HPDE6-E6E7 (cell line): ENCODE results near the gene SEMA4D.

Source experiments
- DNase-seq: peaks from one replicate; pipeline ENCODE4 v3.0.0; 2011; ENCODE audit warnings: missing footprints; ENCODE audit errors: extremely low spot score

Gene SEMA4D, protein sequence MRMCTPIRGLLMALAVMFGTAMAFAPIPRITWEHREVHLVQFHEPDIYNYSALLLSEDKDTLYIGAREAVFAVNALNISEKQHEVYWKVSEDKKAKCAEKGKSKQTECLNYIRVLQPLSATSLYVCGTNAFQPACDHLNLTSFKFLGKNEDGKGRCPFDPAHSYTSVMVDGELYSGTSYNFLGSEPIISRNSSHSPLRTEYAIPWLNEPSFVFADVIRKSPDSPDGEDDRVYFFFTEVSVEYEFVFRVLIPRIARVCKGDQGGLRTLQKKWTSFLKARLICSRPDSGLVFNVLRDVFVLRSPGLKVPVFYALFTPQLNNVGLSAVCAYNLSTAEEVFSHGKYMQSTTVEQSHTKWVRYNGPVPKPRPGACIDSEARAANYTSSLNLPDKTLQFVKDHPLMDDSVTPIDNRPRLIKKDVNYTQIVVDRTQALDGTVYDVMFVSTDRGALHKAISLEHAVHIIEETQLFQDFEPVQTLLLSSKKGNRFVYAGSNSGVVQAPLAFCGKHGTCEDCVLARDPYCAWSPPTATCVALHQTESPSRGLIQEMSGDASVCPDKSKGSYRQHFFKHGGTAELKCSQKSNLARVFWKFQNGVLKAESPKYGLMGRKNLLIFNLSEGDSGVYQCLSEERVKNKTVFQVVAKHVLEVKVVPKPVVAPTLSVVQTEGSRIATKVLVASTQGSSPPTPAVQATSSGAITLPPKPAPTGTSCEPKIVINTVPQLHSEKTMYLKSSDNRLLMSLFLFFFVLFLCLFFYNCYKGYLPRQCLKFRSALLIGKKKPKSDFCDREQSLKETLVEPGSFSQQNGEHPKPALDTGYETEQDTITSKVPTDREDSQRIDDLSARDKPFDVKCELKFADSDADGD

DNA sequence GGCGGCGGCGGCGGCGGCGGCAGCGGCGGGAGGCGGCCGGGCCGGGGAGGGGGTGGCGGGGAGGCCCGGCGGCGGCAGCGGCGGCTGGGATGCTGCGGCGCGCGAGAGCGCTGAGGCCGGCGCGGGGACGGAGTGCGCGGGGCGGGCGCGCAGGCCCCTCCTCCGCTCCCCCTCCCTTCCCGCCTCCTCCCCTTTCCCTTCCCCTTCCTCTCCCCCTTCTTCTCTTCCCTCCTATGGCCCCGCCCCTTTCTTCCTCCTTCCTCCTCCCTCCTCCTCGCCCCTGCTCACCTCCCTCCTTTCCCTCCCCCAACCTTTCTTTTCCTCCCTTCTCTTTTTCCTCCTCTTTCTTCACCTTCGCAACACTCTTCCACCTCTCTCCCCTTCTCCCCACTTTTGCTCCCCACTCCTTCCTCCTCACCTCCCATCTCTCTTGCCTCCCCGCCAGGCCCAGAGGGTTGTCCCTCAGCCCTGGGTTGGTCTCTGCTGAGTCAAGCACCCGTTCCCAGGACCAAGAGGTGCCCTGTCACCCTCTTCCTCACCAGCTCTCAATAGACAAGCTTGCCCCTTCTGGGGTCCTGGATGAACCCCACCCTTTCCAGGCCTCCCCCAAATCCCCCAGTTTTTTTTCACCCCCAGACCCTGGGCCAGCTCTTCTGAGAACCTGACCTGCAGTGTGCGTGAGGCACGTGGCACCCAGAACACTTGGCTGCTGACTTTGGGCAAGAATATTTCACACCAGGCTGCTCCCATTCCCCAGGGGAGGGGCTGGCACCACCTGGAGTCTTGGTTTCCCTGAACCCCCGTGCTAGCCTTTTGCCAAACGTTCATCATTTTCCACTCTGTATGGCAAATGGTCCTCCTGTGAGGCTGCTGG lies at the start of gene SEMA4D:
Gene SEMA4D, minus strand, starts transcription at position 136 of the 874 bp plus-strand sequence. CDS start 92,657 bp downstream, outside the sequence.
- DNase-seq: peak; percentile 17

DNA sequence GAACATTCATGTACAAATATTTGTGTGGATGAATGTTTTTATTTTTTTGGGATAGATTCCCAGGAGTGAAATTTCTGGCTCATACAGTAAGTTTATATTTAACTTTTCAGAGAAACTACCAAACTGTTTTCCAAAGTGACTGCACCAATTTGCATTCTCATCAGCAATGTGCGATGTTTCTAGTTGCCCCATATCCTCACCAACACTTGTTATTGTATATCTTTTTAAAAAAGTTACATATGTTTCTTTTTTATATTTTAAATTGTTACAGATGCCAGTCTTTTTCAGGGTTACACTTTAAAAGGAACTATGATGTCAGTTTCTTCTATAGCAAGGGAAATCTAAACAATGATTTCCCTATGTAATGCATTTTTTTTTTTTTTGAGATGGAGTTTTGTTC lies 49.1 kb upstream of the SEMA4D start:
- DNase-seq: no peak

DNA sequence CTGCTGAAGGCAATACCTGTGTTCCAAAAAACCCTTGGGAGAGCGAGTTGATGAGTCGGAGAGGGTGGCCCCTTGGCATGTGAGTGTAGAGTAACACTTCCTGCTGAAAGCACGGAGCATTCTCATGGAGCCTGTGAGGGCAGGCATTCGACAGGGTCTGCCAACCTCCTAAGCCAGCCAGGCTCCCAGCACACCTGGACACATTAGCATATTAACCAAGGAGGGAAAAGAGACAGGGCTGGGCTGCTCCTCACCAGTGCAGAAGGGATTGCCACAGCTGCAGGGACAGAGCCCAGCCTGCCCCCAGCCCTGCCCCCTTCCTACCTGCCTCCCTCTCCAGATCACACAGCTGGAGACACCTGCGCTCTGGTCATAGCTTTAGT lies 46.4 kb upstream of the SEMA4D start:
- no peak for DNase-seq

DNA sequence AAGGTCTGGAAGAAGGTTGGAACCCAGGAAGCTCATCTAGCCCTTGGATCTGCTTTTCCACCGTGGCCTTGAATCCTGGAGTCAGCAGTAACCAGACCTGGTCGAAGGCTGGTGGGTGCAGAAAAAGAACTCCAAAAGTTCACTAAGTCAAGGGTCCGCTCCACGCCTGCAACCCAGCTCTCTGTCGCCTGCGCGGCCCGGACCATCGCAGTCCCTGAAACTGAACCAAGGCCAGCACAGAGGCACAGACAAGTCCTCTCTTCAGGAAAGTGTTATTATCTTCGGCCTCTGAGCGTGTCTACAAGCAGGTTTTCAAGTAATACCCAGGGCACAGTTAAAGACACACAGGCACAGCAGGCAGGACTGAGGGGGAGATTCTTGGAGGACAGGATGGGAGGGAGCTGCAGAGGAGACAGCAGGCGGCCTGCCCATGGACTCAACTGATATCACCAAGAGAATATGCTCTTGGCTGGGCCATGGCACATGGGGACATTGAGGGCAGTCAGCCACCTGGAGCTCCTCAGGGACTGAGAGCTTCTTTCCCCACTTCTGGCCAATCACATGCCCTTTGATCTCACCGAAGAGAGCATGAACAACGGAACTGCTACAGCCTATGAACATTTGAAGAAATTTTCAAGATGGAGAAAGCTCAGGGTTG lies 45.8 kb upstream of the SEMA4D start:
- no peak for DNase-seq

DNA sequence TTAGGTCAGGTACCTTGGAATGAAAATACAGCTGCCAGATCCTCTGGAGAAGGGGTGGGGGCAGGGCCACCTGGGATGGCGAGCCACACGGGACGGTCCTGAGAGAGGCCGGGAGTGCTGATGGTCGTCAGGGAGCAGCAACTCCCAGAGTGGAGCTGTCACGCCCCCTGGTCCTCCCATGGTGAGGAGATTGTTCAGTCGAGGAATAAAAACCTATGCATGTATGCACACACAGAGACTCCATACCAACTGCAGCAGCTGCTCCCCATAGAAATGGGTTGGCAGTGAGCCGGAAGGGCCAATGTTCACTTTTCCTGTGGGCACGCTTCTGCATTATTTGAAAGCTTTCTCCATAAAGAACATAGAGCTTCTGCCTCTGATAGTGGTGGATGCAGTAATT lies 45.2 kb upstream of the SEMA4D start:
- no peak for DNase-seq

DNA sequence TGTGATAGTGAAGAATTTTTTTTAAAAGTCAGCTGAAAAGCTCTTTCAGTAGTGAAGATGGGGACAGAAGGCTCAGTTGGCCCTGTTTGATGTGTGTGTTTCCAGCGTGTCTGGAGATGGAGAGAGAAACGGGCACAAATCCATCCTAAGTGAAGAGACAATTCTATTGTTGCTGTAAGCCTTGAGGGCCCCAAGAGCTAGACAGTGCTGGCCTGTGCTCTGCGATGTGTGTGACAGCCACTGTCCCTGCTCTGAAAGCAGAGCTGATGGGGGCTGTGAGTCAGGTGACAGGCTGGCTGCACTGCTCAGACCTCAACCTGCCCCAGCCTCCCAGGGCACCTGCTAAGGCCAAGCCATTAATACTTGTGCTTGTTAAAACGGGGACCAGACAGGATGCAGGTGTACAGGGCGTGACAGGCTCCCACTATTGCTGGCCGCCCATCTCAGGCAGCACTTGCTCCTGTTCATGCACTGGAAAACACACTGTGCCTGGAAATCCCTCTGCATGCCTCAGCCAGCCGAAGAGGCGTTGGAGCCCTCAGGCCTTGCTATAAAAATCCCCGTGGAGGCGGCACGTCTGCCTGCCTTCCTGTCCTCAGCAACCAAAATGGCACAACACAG lies 44.6 kb upstream of the SEMA4D start:
- no peak for DNase-seq

DNA sequence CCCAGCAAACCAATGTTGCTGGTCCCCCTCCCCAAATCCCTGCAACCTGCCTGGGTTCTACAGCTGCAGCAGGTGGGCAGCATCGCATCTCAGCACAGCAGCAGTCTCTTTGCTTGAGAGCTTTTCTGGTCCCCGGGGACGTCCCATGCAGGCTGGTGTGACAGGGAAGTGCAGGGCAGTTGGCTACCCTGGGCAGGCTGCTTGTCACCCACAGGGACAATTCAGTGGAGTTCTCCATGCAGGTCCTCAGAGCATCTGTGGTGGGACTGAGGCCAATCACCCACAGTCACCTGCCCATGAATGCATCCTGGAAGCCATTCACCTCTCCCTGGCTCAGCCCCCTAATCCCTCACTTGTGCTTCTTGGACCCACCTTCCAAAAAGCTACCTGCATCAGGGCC lies 43.9 kb upstream of the SEMA4D start:
- DNase-seq: no peak

DNA sequence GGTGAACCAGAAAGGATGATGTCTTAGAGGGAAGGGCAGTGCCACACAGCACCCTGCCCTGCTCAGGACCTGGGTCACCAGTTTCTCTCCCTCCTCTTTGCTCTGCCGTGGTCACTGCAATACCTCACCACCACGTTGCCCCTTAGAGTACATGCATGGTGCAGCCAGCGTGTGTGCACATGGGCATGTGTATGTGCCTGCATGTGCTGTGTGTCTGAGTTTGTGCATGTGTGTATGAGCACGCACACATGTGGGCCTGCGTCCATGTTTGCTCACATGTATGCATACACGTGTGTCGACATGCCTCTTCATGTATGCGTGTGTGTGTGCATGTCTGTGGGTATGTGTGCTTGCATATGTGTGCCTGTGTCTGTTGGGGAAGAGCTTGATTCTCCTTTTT lies 41.5 kb upstream of the SEMA4D start:
- DNase-seq: no peak

DNA sequence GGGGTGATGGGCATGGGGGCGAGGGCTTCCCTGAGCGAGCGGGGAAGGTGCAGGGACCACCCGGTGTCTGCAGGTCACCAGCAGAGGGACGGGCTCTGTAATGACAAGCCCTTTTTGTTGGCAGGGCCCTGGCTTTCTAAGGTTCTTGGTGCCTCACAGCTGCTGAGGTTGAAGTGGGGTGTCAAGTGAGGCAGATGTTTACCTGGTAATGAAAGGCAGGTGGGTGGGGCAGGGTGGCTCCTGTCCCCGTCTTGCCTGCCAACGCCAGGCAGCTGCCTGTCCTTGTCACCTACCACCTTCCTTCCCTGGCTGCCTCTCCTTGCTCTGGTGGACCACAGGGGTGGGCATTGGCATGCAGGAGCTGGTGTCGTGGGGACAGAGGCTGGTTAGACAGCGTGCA lies 41.0 kb upstream of the SEMA4D start:
- DNase-seq: no peak

DNA sequence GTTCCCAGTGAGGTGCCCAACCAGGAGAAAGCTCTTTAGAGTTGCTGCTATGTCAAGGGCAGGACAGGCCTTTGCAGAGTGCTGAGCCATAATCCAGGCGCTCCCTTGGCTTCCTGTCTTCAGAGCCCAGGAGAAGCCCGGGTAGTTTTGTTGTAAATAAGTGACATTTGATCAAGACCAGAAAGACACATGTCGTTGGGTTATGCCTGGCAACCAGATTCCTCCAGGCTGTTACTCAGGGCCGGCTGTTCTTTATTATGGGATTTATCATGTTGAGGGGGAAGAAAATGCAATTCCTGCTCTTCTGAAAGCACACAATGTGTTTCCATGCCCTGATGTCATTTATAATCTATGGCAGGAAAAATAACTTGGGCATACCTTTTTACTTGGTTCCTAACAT lies 39.3 kb upstream of the SEMA4D start:
- DNase-seq: no peak

DNA sequence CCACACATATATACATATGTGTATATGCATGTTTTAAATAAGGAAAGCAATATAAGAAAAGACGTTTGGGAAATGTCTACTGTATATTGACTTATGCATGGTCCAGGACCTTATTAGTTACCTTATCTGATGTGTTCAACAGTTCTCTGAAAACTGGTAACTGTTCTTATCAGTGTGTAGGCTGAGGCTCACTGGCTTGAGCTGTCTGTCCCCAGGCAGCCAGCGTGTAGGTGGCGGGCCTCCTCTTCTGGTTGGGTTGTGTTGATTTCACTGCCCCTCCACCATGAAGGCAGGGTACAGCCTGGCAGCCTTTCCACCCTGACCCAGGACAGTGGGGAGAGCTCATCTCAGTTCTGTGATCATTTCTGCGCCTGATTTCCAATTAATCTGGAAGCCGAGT lies 38.7 kb upstream of the SEMA4D start:
- DNase-seq: no peak

DNA sequence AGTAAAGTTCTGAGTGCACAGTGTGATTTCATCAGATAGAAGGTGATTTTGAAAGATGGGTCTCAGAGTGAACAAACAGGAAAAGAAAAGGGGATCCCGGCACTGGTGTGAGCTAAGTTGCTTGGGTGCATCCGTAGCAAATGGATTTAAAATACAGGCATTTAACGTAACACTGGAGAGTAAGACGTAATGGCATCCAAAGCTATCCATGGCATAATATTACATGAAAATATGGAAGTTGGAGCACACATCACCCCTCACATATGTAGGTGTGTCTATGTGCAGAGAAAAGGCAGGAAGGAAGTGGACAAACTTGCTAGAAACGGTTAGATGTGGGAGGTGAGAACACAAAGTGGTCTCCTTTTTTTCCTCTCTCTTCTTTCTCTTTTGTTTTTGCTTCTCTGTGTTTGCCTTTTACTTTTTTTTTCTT lies 38.2 kb upstream of the SEMA4D start:
- no peak for DNase-seq

DNA sequence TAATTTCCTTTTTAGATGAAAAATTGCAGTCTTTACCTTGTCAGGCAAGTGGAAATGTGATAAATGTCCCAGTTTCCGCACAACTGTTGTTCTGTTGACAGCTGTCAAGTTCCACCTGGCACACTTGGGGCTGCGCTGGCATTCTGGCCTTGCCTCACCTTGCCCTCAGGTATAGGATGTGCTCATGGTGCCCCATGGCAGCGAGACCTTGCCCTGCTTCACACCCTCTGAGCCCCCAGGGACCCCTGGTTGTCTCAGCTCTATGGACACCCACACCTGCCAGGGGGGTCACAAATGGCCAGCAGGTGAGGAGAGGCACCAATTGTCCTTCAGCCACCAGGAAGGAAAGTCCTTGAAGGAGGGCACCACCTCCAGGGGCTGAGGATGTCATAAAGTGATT lies 37.5 kb upstream of the SEMA4D start:
- DNase-seq: no peak

DNA sequence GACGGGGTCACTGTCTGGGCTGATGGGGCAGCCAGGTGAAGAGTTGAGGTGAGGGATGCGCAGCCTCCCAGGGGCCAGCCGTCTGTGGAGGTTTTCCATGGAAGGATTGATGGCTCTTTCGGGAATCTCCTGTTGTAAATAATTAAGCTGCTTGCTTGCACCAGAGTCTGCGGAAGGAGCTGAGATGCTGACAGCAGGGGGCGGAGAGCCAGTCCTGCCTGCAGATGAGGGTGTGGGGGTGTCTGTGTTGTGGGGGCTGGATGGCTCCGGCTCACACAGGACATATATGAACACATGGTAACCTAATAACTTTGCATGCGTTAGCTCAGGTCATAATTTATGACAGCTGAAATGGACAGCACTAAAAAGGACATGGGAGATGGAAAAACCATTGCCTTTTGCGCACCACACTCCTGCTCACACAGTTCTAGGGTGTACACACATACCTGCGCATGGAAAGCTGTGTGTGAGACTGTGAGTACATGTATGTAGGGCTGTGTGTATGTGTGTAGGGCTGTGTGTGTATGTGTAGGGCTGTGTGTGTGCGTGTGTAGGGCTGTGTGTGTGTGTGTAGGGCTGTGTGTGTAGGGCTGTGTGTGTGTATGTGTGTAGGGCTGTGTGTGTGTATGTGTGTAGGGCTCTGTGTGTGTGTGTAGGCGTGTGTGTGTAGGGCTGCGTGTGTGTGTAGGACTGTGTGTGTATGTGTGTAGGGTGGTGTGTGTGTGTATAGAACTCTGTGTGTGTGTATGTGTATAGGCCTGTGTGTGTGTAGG lies 36.8 kb upstream of the SEMA4D start:
- DNase-seq: no peak

DNA sequence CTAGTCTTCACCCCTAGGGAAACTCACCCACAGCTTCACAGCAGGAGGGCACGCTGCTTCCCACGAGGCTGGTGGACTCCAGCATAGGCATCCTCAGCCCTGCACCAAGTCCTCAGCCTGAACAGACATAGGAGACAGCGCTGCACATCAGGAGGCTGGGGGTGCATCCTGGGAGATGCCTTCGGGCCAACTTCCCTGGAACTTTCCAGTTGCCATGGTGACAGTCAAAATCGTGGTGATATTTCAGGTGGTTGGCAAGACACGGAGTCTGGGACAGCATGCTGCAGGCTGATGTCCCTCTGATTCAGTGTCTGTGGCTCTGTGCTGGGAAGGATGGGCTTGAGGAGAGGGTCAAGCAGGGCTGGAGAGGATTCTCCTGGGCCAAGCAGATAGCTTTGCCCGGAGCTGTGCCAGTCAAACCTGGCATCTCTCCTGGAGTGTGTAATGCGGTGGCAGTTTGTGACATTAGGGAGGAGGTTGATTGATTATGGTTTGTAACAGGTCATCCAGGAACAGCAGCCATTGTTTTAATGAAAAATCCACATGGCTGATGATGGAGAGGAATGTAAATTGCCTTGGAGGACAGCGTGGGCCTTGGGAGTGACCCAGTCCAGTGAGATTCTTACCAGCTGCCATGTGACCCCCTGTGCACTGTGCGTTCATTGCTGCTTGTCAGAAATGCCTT lies 35.6 kb upstream of the SEMA4D start:
- no peak for DNase-seq

DNA sequence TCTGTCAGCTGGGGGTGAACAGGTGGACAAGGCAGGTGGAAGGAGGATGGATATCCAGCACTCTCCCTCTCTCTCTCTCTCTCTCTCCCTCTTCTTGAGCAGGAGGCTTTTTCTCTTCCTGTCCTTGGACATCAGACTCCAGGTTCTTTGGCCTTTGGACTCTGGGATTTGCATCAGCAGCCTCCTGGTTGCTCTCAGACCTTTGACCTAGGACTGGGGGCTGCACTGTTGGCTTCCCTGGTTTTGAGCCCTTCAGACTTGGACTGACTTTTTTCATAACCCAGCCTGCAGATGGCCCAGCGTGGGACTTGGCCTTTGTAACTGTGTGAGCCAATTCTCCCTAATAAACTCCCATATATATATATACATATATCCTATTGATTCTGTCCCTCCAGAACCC lies 35.0 kb upstream of the SEMA4D start:
- no peak for DNase-seq

DNA sequence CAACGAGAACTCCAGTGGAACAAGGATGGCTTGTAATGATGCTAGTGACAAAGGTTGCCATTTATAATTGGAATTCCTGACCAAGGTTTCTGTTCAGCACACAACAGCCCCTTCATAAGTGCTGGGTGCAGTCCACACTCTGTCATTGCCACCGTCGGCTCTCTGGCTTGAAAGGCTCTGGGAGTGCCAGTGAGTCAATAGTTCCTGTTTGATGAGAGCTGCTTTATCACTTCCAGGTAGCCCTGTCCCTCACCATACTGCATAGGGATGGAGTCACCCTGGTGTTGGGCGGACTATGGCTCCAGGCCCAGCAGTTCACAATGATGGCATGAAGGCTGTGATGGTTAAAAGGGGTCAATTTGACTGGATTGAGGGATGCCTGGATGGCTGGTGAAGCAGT lies 34.6 kb upstream of the SEMA4D start:
- DNase-seq: no peak

DNA sequence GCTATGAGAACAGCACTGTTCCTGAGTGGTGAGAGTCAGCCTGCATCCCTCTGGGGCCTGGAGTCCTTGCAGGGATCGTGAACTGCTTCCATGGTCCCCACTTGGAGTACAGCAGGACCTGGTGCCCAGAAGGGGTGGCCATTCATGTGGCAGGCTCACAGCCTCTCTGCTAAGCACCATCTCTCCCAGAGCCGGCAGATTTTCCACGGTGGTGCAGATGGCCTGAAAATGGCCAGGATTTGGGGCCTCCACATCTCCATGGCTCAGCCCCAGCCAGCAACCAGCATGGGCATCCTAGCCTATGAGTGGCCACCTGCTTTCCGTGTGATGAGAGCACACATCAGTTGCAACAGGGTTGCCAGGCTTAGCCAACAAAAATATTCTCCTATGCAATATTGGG lies 33.9 kb upstream of the SEMA4D start:
- DNase-seq: no peak

DNA sequence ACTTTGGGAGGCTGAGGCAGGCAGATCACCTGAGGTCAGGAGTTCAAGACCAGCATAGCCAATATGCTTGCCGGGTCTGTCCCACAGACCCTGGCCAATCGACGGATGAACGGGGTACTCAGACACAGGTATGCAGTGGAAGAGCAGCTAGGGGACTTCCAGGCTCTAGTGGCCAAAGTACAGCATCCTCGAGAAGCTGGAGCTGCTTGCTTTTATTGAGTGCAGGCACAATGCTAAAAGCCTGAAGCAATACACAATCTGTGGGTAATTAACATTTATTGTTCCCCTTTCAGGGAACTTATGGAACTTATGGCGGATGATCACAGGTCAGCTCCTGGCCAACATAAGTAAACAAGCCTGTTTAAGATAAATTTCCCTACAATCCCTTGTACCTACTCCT lies 32.8 kb upstream of the SEMA4D start:
- no peak for DNase-seq
